H1 (cell line): Measurements from ENCODE around the gene SSR2. TPM values are rescaled to one million over a fixed set of nuclear protein-coding genes. Genes with fewer than 3 reads are reported as not detected.

Experiments
- ASH2L ChIP-seq: fragments of 200-600, 300-600 bp; sonication (generic); IDR thresholded peaks from one replicate; pipeline ENCODE4 v1.7.1; 2017; ENCODE audit warnings: low read length
- BACH1 ChIP-seq: IDR thresholded peaks from 2 replicates; pipeline ENCODE4 v1.6.1; 2012; ENCODE audit warnings: low read length, improper control_type of control experiment
- BRCA1 ChIP-seq: IDR thresholded peaks from 2 replicates; pipeline ENCODE4 v1.6.1; 2012; ENCODE audit warnings: low read depth, low read length, improper control_type of control experiment
- CHD1 ChIP-seq: IDR thresholded peaks from 2 replicates; pipeline ENCODE4 v1.6.1; 2012; ENCODE audit warnings: low read depth, low read length, improper control_type of control experiment
- CHD2 ChIP-seq: IDR thresholded peaks from 2 replicates; pipeline ENCODE4 v1.6.1; 2012; ENCODE audit warnings: low read length, improper control_type of control experiment
- CTBP2 ChIP-seq: IDR thresholded peaks from 2 replicates; pipeline ENCODE4 v1.7.0; 2011; ENCODE audit warnings: borderline replicate concordance, mild to moderate bottlenecking, moderate library complexity, mixed read lengths, low read length; ENCODE audit not compliant: insufficient read depth, insufficient read length
- EP300 ChIP-seq, 2 experiments: IDR thresholded peaks; 1 replicate in 1 of 2; 2 replicates in 1 of 2; pipeline ENCODE4 v1.6.1; 2011 to 2012; ENCODE audit warnings: low read depth in 2 of 2, low read length in 2 of 2, mild to moderate bottlenecking in 2 of 2, borderline replicate concordance in 1 of 2, inconsistent platforms in 1 of 2, moderate library complexity in 1 of 2
- EZH2 ChIP-seq: fragments of 200-600 bp; sonication (generic); IDR thresholded peaks from 2 replicates; pipeline ENCODE4 v1.7.1; 2012; ENCODE audit warnings: low read depth, mild to moderate bottlenecking, moderate library complexity, low read length, inconsistent platforms; ENCODE audit not compliant: severe bottlenecking
- FOSL1 ChIP-seq: IDR thresholded peaks from 2 replicates; pipeline ENCODE4 v1.6.1; 2011; ENCODE audit warnings: mild to moderate bottlenecking, low read depth, low read length, moderate library complexity; ENCODE audit not compliant: insufficient read depth
- HDAC2 ChIP-seq, 2 experiments: fragments of 300-600 bp in 1 of 2; sonication (generic) in 1 of 2; IDR thresholded peaks; 2 replicates each; pipeline ENCODE4 v1.6.1; 2011 to 2012; ENCODE audit warnings: low read depth in 2 of 2, low read length in 2 of 2, mild to moderate bottlenecking in 2 of 2, moderate library complexity in 2 of 2, borderline replicate concordance in 1 of 2, inconsistent platforms in 1 of 2
- KDM5A ChIP-seq: fragments of 200-600 bp; IDR thresholded peaks from 2 replicates; pipeline ENCODE4 v1.7.1; 2012; ENCODE audit warnings: mild to moderate bottlenecking, low read length, inconsistent platforms, mixed read lengths
- NANOG ChIP-seq: IDR thresholded peaks from 2 replicates; pipeline ENCODE4 v1.6.1; 2011; ENCODE audit warnings: low read length, low read depth, mild to moderate bottlenecking, inconsistent platforms; ENCODE audit not compliant: insufficient read depth, poor library complexity, severe bottlenecking
- NRF1 ChIP-seq: IDR thresholded peaks from 2 replicates; pipeline ENCODE4 v1.6.1; 2011; ENCODE audit warnings: mild to moderate bottlenecking, low read depth, low read length, improper control_type of control experiment
- POLR2A ChIP-seq, 2 experiments: IDR thresholded peaks; 1 replicate in 1 of 2; 2 replicates in 1 of 2; pipeline ENCODE4 v1.6.1; 2011; ENCODE audit warnings: low read depth in 2 of 2, low read length in 2 of 2, mild to moderate bottlenecking in 2 of 2; ENCODE audit errors: control extremely low read depth in 1 of 2
- RBBP5 ChIP-seq: IDR thresholded peaks from 2 replicates; pipeline ENCODE4 v1.7.1; 2012; ENCODE audit warnings: low read depth, mild to moderate bottlenecking, inconsistent platforms, low read length, moderate library complexity, borderline replicate concordance
- SIN3A ChIP-seq, 2 experiments: IDR thresholded peaks in 1 of 2; conservative IDR thresholded peaks in 1 of 2; 2 replicates each; pipeline ENCODE4 v1.6.1; 2011 to 2012; ENCODE audit warnings: low read length in 2 of 2, improper control_type of control experiment in 1 of 2, low read depth in 1 of 2, mild to moderate bottlenecking in 1 of 2
- SIRT6 ChIP-seq: IDR thresholded peaks from one replicate; pipeline ENCODE4 v1.7.1; 2012; ENCODE audit warnings: low read length, inconsistent platforms
- SIX5 ChIP-seq: IDR thresholded peaks from 2 replicates; pipeline ENCODE4 v1.6.1; 2011; ENCODE audit warnings: mild to moderate bottlenecking, low read depth, low read length
- SP4 ChIP-seq: IDR thresholded peaks from 2 replicates; pipeline ENCODE4 v1.6.1; 2012; ENCODE audit warnings: low read length, inconsistent platforms
- SRF ChIP-seq: IDR thresholded peaks from 2 replicates; pipeline ENCODE4 v1.6.1; 2011; ENCODE audit warnings: mild to moderate bottlenecking, low read depth, low read length, moderate library complexity
- TAF1 ChIP-seq: IDR thresholded peaks from 2 replicates; pipeline ENCODE4 v1.6.1; 2011; ENCODE audit warnings: mild to moderate bottlenecking, low read depth, low read length
- TBP ChIP-seq: IDR thresholded peaks from 2 replicates; pipeline ENCODE4 v1.6.1; 2011; ENCODE audit warnings: low read depth, low read length, improper control_type of control experiment
- TEAD4 ChIP-seq: IDR thresholded peaks from 2 replicates; pipeline ENCODE4 v1.6.1; 2012; ENCODE audit warnings: low read depth, low read length, inconsistent platforms, mixed read lengths
- YY1 ChIP-seq: IDR thresholded peaks from 2 replicates; pipeline ENCODE4 v1.6.1; 2011; ENCODE audit warnings: low read depth, mild to moderate bottlenecking, low read length
- polyA plus RNA-seq, 7 experiments: library from polyadenylated mRNA; depleted of rRNA in 3 of 7; stranded (reverse) in 5 of 7; unstranded in 2 of 7; fragments of >200 nt in 5 of 7; fragments of 200-250 nt in 2 of 7; gene quantifications; 1 replicate in 5 of 7; 2 replicates in 1 of 7; 4 replicates in 1 of 7; pipeline versions ENCODE4 v1.2.1 to v1.2.3, GENCODE V29; 2011 to 2013; ENCODE audit warnings: missing spikeins in 2 of 7, mixed read lengths in 2 of 7
- total RNA-seq: library from RNA; stranded (reverse); fragmentation: NEBNext Ultra II Directional; extraction: Animal tissue kit (Norgen Biotek cat#: 25700); gene quantifications from 2 replicates; pipeline ENCODE4 v1.2.1, GENCODE V29; 2021
- TF ChIP-seq, protein P1 (sequence below): IDR thresholded peaks from 2 replicates; pipeline ENCODE4 v1.6.1; 2012; ENCODE audit warnings: low read length, inconsistent platforms

Gene SSR2
- total and polyA plus RNA-seq, 2 of the 8 experiments (the other 6 are each of a cell fraction or from before 2014, with no cell fraction given), result 190 to 648 TPM

DNA sequence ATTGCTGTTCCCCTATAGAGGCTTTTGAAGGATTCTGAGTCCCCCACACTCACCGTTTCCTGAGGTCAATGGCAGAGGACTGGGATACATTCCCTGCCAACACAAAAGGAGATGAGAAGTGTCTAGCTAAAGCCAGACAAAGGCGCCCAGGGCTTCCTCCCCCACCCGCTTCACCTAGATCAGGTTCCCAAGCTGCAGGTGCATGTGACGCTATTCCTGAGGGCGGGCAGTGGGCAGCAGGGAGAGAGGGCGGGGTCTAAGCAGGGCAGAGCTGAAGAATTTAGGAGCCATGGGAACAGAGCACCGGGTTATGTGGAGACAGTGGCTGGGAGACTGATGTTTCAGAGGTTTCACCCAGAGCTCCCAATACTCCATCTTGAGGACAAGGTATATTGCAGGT lies 36.4 kb downstream of the SSR2 start (continued):
- TF ChIP-seq SIX5 (no peak), CTBP2 (no peak), TAF1 (peak; percentile 49; the same call in 1 of the 2 replicates), TBP (peak; percentile 47; the same call in 1 of the 2 replicates), EZH2 (no peak), CHD1 (no peak), HDAC2 (IDR thresholded peaks at IDR 0.05; ENCODE audit: borderline replicate concordance in 1 of 2, low read depth in 2 of 2, low read length in 2 of 2) (peak; percentile 29 to 70; a peak in 1 of 4 replicates), ASH2L (no peak), FOSL1 (no peak), SIRT6 (no peak), YY1 (peak; percentile 44; the same call in 1 of the 2 replicates), CHD2 (no peak), SP4 (no peak), BACH1 (no peak), SRF (no peak), BRCA1 (no peak), EP300 (IDR thresholded peaks at IDR 0.05; ENCODE audit: borderline replicate concordance in 1 of 2, low read depth in 2 of 2, low read length in 2 of 2) (peak in 1 of 2 experiments; percentile 81; a peak in 1 of 3 replicates), NANOG (no peak), POLR2A (IDR thresholded peaks at IDR 0.05; ENCODE audit: control extremely low read depth in 1 of 2, low read depth in 2 of 2, low read length in 2 of 2) (peak; percentile 30 to 42), KDM5A (no peak), RBBP5 (no peak; the same call in 1 of the 2 replicates), SIN3A (conservative IDR thresholded peaks at IDR 0.05 in 1 of 2, IDR thresholded peaks at IDR 0.05 in 1 of 2; ENCODE audit: low read depth in 1 of 2, low read length in 2 of 2) (peak; percentile 96 to 99; a peak in 2 of 4 replicates), NRF1 (no peak), TEAD4 (0 out of 2 replicates have a peak, but pooled peaks have one; percentile 47)
- TF ChIP-seq, protein P1, sequence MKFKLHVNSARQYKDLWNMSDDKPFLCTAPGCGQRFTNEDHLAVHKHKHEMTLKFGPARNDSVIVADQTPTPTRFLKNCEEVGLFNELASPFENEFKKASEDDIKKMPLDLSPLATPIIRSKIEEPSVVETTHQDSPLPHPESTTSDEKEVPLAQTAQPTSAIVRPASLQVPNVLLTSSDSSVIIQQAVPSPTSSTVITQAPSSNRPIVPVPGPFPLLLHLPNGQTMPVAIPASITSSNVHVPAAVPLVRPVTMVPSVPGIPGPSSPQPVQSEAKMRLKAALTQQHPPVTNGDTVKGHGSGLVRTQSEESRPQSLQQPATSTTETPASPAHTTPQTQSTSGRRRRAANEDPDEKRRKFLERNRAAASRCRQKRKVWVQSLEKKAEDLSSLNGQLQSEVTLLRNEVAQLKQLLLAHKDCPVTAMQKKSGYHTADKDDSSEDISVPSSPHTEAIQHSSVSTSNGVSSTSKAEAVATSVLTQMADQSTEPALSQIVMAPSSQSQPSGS, result no peak
